A673 (cell line): ENCODE measurements around the gene NUDT8. TPM values are rescaled to one million over a fixed set of nuclear protein-coding genes. Genes with fewer than 3 reads are reported as not detected.

Experiments
- BruUV-seq: library from RNA; stranded (reverse); fragments of 400-500 nt; replicated peaks from 2 replicates; lab custom pipeline; 2021; lab: Mats Ljungman, UMichigan
- CTCF ChIA-PET: fragments of 300-600 bp; sonication (Branson Sonifier 250); formaldehyde crosslinking; loops from one replicate; lab custom pipeline; 2022; ENCODE audit warnings: antibody characterized with exemption; lab: Charles Lee
- POLR2A ChIA-PET: fragments of 300-600 bp; sonication (Branson Sonifier 250); formaldehyde crosslinking; loops from one replicate; lab custom pipeline; 2022; ENCODE audit warnings: antibody characterized with exemption; ENCODE audit not compliant: low non-redundant PET; lab: Charles Lee
- DNase-seq: peaks from one replicate; pipeline ENCODE4 v3.0.0-alpha.2; 2015; ENCODE audit warnings: low spot score
- H3K27ac ChIP-seq: fragments of 200-600 bp; sonication (generic); 2 replicates; pipeline ENCODE4 v1.5.1; 2016; ENCODE audit warnings: mixed run types, low read depth, mild to moderate bottlenecking, mixed read lengths, antibody characterized with exemption, low read length; ENCODE audit not compliant: poor library complexity, severe bottlenecking
- H3K27me3 ChIP-seq: fragments of 200-600 bp; sonication (generic); replicated peaks from 2 replicates; pipeline ENCODE4 v1.6.1; 2017; ENCODE audit warnings: mixed run types, low read depth, mild to moderate bottlenecking, mixed read lengths, antibody characterized with exemption, low read length; ENCODE audit not compliant: insufficient read depth, poor library complexity
- H3K36me3 ChIP-seq: fragments of 200-600 bp; sonication (generic); 2 replicates; pipeline ENCODE4 v1.6.1; 2016; ENCODE audit warnings: mixed run types, mild to moderate bottlenecking, mixed read lengths, antibody characterized with exemption, low read length; ENCODE audit not compliant: insufficient read depth, poor library complexity, severe bottlenecking
- H3K4me1 ChIP-seq: fragments of 200-600 bp; sonication (generic); 2 replicates; pipeline ENCODE4 v1.6.1; 2017; ENCODE audit warnings: mixed run types, mild to moderate bottlenecking, mixed read lengths, antibody characterized with exemption, low read length; ENCODE audit not compliant: insufficient read depth, poor library complexity, severe bottlenecking
- H3K4me3 ChIP-seq: fragments of 200-600 bp; sonication (generic); 2 replicates; pipeline ENCODE4 v1.5.1; 2016; ENCODE audit warnings: low read depth, mixed run types, mild to moderate bottlenecking, mixed read lengths, low read length; ENCODE audit not compliant: poor library complexity, severe bottlenecking
- H3K9me3 ChIP-seq: fragments of 200-600 bp; sonication (generic); 2 replicates; pipeline ENCODE4 v1.6.1; 2016; ENCODE audit warnings: mixed run types, low read depth, mild to moderate bottlenecking, mixed read lengths, antibody characterized with exemption, low read length; ENCODE audit not compliant: poor library complexity, severe bottlenecking
- CTCF ChIP-seq: fragments of 300-800, 200-600 bp; sonication (generic); conservative IDR thresholded peaks from 2 replicates; pipeline ENCODE4 v1.5.1; 2017; ENCODE audit warnings: low read depth, mild to moderate bottlenecking, antibody characterized with exemption, low read length, moderate library complexity, mixed read lengths
- EZH2 ChIP-seq: fragments of 200-600 bp; sonication (generic); IDR thresholded peaks from 2 replicates; pipeline ENCODE4 v1.6.1; 2017; ENCODE audit warnings: borderline replicate concordance, low read depth, mild to moderate bottlenecking, mixed read lengths, antibody characterized with exemption, low read length; ENCODE audit not compliant: poor library complexity, severe bottlenecking
- intact Hi-C: fragments of 100-400 bp; cut with micrococcal nuclease; formaldehyde crosslinking; loops from one replicate; pipeline ENCODE4 v1.10.0; 2022; ENCODE audit not compliant: unreplicated experiment
- total RNA-seq: library from RNA; stranded (reverse); gene quantifications from 2 replicates; pipeline ENCODE4 v1.2.3, GENCODE V29; 2021

The NUDT8 gene
- total RNA-seq, 1 experiment from 2014 or later = 3.4 TPM

- ChIA-PET CTCF (no interaction called here), POLR2A (no interaction called here)
- Histone ChIP-seq H3K36me3 (peaks cover 37% of the 10 kb centered on the region), H3K9me3 (no peaks in the 10 kb centered on the region), H3K27ac (no peak overlapping the region), H3K27me3 (no peaks in the 10 kb centered on the region), H3K4me3 (no peak overlapping the region), H3K4me1 (peaks cover 23% of the 10 kb centered on the region)
- no peak for DNase-seq
- TF ChIP-seq EZH2 (no peak), CTCF (no peak)
- intact Hi-C loops = no loop called here
- BruUV-seq = no TSS peak
These were observed 43.0 kb downstream of the NUDT8 start for GRCh38 chr11:67586568-67587250.

- CTCF ChIA-PET = no interaction called here
- BruUV-seq = no TSS peak
- H3K4me3 ChIP-seq = no peak overlapping the region
These were observed 43.8 kb downstream of the NUDT8 start for GRCh38 chr11:67585911-67586310.

More at GRCh38 chr11:67585911-67586310, 43.8 kb downstream of the NUDT8 start:
- POLR2A ChIA-PET = no interaction called here
- TF ChIP-seq EZH2 (no peak), CTCF (no peak)
- no peaks in the 10 kb centered on the region for H3K27me3 ChIP-seq
- H3K4me1 ChIP-seq = peaks cover 30% of the 10 kb centered on the region
- no peaks in the 10 kb centered on the region for H3K9me3 ChIP-seq
- no peak for DNase-seq
- peaks cover 37% of the 10 kb centered on the region for H3K36me3 ChIP-seq
- peak overlapping the region; percentile 37 for H3K27ac ChIP-seq
- intact Hi-C loops = no loop called here
